Fibroblast of pulmonary artery (primary cell): Measurements from ENCODE around the gene TRAF3IP1.
"Not testable (repeated sequence)": the region's sequence is repeated elsewhere in the genome, so short reads cannot be mapped to it uniquely, and the experiment has no call there.

Experiments
- DNase-seq: peaks from one replicate; pipeline ENCODE4 v3.0.0-alpha.2; 2010; ENCODE audit warnings: low read depth
- H3K4me3 ChIP-seq: replicated peaks from 2 replicates; pipeline ENCODE4 v1.5.1; 2011; ENCODE audit warnings: low read depth, mild to moderate bottlenecking, control low read depth, low read length, moderate library complexity
- TF ChIP-seq, protein P1 (sequence below): IDR thresholded peaks from 2 replicates; pipeline ENCODE4 v1.5.1; 2011; ENCODE audit warnings: mild to moderate bottlenecking, control low read depth, low read length, inconsistent platforms; ENCODE audit errors: missing control alignments

TRAF3IP1 gene

DNA sequence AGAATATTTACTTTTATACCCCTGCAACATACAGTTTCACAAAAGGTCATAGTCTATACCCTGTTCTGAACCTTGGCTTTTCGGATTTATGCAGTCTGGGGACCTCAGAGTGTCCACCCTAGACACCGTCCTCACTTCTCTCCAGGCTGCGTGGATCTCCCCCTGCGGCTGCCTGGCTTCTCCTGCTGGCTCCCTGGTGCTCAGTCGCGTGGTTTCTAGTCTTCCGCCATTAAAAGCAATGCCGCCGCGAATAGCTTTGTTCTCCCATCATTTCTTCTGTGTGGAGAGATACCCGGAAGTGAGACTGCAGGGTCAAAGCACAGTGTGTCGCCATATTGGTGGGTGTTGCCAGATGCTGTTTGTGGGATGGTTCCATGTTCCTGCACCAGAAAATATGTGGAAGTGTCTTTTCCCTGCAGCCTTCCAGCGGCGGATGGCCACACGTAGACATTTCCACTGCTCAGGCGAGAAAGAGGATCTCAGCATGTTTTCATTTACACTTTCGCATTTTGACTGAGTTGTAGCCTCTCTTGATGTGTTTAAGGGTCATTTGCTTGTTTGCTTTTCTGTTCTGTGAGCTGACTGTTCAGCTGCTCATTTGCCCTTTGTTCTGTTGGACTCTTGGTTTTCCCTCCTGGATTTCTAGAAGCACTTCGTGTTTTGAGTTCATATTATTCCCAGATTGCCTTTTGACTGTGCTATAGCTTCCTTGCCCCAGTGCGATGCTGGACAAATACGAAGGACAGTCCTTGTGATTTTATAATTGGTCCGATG is 83.5 kb downstream of the TRAF3IP1 start:
- no peak overlapping the region for H3K4me3 ChIP-seq
- no peak for DNase-seq
- TF ChIP-seq, protein P1, sequence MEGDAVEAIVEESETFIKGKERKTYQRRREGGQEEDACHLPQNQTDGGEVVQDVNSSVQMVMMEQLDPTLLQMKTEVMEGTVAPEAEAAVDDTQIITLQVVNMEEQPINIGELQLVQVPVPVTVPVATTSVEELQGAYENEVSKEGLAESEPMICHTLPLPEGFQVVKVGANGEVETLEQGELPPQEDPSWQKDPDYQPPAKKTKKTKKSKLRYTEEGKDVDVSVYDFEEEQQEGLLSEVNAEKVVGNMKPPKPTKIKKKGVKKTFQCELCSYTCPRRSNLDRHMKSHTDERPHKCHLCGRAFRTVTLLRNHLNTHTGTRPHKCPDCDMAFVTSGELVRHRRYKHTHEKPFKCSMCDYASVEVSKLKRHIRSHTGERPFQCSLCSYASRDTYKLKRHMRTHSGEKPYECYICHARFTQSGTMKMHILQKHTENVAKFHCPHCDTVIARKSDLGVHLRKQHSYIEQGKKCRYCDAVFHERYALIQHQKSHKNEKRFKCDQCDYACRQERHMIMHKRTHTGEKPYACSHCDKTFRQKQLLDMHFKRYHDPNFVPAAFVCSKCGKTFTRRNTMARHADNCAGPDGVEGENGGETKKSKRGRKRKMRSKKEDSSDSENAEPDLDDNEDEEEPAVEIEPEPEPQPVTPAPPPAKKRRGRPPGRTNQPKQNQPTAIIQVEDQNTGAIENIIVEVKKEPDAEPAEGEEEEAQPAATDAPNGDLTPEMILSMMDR = no peak

DNA sequence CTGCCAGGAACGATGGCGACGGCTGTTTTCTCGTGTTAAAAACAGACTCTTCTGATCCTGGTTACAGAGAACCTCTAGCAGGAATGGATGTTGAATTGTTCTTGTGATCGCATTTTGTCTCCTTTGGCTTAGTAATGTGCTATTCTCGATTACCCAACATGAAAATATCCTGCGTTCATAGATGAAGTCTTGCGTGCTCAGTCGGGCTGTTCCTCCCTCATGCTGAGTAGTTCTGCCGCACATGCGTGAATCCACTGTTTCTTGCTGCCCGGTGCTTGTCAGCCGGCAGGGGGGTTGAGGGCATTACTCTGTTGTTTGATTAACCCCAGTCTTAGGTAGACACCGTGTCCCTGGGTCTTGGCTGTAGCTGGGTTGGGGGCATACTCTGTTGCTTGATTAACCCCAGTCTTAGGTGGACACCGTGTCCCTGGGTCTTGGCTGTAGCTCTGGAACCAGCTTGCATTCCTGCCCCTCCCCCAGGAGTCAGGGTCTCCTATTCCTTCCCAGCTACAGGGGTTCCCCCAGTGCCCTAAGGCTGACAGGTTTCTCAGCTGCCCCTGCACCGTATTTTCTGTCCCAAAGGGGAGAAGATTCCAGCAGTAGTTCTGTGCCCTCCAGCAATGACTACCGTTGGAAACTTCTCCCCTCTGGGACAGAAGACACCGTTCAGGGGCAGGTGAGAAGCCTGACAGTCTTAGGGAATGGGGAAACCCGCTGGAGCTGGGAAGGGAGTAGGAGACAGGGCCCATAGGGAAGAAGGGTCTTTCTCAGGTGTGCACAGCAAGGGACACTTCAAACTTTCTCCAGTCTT is 84.3 kb downstream of the TRAF3IP1 start:
- TF ChIP-seq, protein P1 = no peak
- no peak for DNase-seq
- H3K4me3 ChIP-seq = no peak overlapping the region

DNA sequence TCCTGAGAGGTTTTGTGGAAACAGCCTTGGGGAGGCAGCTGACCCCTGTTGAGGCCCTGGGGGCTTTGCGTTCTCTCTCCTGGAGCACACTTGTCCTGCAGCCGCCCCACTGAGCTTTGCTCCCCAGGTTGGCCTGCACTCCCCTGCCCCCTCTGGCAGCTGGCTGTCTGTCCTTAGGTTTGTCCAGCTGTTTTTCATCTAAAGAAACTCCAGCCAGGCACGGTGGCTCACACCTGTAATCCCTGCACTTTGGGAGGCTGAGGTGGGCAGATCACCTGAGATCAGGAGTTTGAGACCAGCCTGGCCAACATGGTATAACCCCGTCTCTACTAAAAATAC is 84.9 kb downstream of the TRAF3IP1 start:
- H3K4me3 ChIP-seq, DNase-seq: not testable (repeated sequence)

DNA sequence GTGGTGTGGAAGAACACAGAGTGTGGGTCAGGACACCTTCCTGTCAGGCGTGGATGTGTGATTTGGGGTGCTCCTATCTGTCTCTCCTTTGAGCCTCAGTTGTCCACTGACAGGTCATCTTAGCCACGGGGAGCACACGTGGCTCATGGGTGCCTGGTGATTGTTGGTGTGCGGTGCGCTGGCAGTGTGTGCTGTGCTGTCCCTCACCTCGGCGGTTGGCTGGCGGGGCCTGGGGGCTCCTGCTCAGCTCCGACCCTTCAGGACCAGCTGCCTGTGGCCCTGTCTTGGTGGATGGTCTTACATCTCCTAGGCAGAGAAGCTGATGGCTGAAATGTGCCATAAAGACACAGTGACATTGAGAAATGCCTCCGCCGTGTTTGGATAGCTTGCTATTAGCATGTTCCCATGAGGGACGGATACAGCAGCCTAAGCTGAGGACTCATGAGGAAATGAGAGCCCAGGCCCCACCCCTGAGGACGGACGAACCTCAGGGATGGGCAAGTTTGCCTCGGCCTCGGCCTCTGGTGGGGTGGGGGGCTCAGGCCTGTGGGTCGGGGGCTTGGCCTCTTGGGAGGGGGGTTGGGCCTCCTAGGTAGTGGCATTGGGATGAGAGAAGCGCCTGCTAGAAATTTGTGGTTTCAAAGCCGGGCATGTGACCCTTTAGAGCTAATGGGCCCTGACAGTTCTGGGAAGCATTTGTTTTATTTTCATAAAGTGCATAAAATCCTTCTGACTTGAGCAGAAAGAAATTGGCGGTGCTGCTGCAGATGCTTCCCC is 86.1 kb downstream of the TRAF3IP1 start:
- H3K4me3 ChIP-seq = no peak overlapping the region
- TF ChIP-seq, protein P1 = no peak
- no peak for DNase-seq

DNA sequence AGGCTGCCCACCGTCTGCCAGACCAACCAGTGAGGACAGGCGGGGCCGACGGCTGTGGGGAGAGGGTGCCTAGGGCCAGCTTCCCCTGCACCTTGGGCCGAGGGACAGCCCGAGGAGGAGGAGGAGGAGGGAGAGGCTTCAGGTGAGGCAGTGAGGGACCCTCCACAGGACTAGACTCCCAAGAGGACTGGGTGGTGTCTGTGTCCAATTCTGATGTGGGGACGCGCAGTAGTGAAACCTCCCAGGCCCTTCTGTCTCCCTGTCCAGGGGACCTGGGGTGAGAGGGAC is 86.6 kb downstream of the TRAF3IP1 start:
- DNase-seq = no peak
- TF ChIP-seq, protein P1 = no peak
- no peak overlapping the region for H3K4me3 ChIP-seq

DNA sequence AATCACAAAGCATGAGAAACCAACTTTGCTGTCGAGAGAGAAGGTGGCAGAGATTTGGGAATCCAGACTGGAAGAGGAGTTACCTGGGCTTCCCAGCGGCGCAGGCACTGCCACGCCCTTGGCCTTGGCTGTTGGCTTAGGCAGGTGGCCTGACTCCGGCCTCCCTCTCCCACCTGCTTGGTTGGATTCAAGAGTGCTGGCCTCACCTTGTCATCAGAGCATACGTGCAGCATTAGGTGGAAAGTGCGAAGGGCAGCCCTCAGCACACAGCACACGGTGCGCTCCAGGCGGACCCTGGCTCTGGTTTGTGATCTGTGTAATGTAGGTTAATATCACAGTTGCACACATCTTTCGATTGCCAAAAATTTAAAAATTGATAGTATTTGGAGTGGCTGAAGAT is 87.2 kb downstream of the TRAF3IP1 start:
- TF ChIP-seq, protein P1 = no peak
- DNase-seq = no peak
- H3K4me3 ChIP-seq = no peak overlapping the region

DNA sequence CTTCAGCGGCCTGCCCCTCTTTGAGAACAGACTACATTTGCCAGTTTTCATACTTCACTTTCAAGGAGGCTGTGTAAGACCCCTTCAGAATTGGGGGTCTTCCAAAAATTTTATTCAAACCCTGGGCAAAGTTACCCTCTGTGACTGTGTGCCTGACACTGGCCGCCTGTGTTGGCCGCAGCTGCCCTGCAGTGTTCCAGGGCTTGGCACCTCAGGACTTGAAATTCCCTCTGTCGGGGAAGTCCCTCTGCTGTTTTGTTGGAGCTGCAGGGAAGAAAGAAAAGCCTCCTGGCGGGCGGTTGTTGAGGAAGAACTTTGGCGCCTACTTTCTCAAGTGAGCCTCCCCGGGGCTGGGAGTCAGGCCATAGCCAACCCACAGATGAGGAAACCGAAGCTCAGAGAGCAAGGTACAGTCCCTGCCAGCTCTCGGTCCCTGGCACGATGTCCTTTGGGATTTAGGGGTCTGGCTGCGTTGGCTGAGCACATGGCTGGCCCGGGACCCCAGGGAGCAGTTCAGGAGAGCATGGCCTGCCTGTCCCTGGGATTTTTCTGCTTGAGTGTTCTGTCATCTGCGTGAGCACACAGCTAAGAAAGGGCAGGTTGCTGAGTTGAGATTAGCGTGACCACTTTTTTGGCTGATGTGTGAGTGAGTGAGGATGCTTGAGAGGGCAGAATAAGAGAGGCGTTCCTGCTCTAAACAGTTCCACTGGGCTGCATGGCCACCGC is 88.5 kb downstream of the TRAF3IP1 start:
- no peak for DNase-seq
- TF ChIP-seq, protein P1 = no peak
- H3K4me3 ChIP-seq = no peak overlapping the region
